ENCODE data around the gene UBE2Q1. TPM values are rescaled to one million over a fixed set of nuclear protein-coding genes. Genes with fewer than 3 reads are reported as not detected.

The UBE2Q1 gene
- total and polyA plus RNA-seq, 4 donors = 8.2 to 22.0 (median 14.2) TPM

DNA sequence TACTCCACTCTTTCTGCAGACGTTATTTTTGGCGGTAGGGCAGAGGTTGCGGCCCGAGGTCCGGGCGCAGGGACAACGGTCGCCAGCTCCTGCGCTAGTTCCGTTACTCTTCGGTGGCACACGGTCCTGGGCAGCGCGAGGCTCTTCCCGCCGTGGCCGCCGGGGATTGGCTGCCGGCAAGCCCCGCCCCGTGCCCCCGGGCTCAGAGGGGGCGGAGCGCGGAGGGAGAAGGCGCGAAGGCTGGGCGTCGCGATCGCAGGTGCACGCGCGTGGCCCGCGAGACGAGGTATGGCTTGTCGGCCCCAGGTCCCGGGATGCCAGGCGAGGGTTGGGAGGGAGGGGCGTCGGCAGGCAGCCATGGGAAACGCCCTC is 55.7 kb downstream of the UBE2Q1 start (continued):
- TF ChIP-seq, protein P1, sequence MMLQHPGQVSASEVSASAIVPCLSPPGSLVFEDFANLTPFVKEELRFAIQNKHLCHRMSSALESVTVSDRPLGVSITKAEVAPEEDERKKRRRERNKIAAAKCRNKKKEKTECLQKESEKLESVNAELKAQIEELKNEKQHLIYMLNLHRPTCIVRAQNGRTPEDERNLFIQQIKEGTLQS (IDR thresholded peaks at IDR 0.05) = no peak
- no peak for TF ChIP-seq EGR1 (IDR thresholded peaks at IDR 0.05; ENCODE audit: low read depth in 2 of 2)

DNA sequence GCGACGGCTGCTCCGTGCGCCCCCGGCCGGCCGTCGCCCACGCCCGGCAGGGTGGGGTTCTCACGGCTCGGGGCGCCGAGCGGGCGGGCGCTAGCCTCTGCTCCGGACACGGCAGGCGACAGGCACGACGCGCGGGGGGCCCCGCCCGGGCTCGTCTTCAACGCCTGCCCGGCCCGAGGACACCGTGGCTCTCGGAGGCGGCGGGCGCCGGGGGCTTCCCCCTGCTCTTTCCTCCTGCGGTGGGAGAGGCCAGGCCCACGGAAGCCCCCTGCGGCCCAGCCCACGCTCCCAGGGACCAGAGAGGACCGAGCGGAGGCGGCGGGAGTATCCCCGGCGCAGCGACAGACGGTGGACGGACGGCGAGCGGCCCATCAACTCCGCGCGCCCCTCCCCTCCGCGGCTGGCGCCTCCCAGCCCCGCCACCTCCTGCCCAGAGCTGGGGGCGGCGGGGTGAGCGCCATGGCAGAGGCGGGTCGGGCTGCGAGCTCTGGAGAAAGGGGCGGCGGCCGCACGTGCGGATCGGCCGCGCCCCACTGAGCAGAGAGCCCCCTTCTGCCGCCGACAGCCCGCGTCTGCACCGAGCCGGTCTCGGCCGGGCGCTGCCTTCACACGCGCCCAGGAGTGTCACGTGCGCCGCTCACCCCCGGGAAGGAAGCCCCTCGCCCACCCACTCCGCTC is 56.3 kb downstream of the UBE2Q1 start, which contains the start of the genes SHE and TDRD10:
Gene SHE, minus strand, starts transcription at position 347 of the 678 bp plus-strand sequence. CDS start 386 bp downstream, outside the sequence.
Gene TDRD10, plus strand, starts transcription at position 154 of the 678 bp plus-strand sequence. CDS start 4,685 bp downstream, outside the sequence.
- H3K36me3 ChIP-seq (ENCODE audit: control insufficient read depth in 4 of 4, insufficient read depth in 3 of 4, low read depth in 1 of 4, low read length in 3 of 4) = peaks cover 0 to 2% (median 0%) of the 10 kb centered on the region in 4 donors
- peaks cover 0 to 2% (median 0%) of the 10 kb centered on the region in 4 donors for H3K9me3 ChIP-seq (ENCODE audit: control insufficient read depth in 4 of 4, low read length in 3 of 4)
- H3K27ac ChIP-seq (ENCODE audit: low read depth in 1 of 2, low read length in 2 of 2) = peak within 1 kb of the TSS in 1 of 2 donors; percentile 36
- peak within 1 kb of the TSS; percentile 49 to 71 (median 67) for H3K4me3 ChIP-seq (ENCODE audit: low read depth in 1 of 3, low read length in 3 of 3)
- peaks cover 4 to 12% (median 11%) of the 10 kb centered on the region in 4 donors for H3K4me1 ChIP-seq (ENCODE audit: control insufficient read depth in 4 of 4, insufficient read depth in 4 of 4, low read length in 3 of 4)
- no peaks in the 10 kb centered on the region for H3K27me3 ChIP-seq (ENCODE audit: control insufficient read depth in 4 of 4, insufficient read depth in 4 of 4, low read length in 3 of 4)
- H3K9ac ChIP-seq (ENCODE audit: low read depth in 1 of 2, low read length in 2 of 2) = no peak within 1 kb of the TSS
- TF ChIP-seq FOXA1 (IDR thresholded peaks at IDR 0.05) = no peak
- no peak for TF ChIP-seq HNF4G (IDR thresholded peaks at IDR 0.05)
- no peak for TF ChIP-seq TAF1 (conservative IDR thresholded peaks at IDR 0.05)
- TF ChIP-seq JUND (IDR thresholded peaks at IDR 0.05) = no peak
- no peak for TF ChIP-seq GABPA (IDR thresholded peaks at IDR 0.05 in 1 of 2, conservative IDR thresholded peaks at IDR 0.05 in 1 of 2)
- TF ChIP-seq YY1 (IDR thresholded peaks at IDR 0.05) = no peak
- TF ChIP-seq, protein P1 (IDR thresholded peaks at IDR 0.05) = no peak
- no peak for TF ChIP-seq FOXA2 (IDR thresholded peaks at IDR 0.05)
- TF ChIP-seq RXRA (IDR thresholded peaks at IDR 0.05) = no peak
- TF ChIP-seq, protein P2, sequence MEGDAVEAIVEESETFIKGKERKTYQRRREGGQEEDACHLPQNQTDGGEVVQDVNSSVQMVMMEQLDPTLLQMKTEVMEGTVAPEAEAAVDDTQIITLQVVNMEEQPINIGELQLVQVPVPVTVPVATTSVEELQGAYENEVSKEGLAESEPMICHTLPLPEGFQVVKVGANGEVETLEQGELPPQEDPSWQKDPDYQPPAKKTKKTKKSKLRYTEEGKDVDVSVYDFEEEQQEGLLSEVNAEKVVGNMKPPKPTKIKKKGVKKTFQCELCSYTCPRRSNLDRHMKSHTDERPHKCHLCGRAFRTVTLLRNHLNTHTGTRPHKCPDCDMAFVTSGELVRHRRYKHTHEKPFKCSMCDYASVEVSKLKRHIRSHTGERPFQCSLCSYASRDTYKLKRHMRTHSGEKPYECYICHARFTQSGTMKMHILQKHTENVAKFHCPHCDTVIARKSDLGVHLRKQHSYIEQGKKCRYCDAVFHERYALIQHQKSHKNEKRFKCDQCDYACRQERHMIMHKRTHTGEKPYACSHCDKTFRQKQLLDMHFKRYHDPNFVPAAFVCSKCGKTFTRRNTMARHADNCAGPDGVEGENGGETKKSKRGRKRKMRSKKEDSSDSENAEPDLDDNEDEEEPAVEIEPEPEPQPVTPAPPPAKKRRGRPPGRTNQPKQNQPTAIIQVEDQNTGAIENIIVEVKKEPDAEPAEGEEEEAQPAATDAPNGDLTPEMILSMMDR (IDR thresholded peaks at IDR 0.05; ENCODE audit: low read depth, low read length, missing input control) = no peak
- no peak for TF ChIP-seq SP1 (IDR thresholded peaks at IDR 0.05)
- TF ChIP-seq, protein P3, sequence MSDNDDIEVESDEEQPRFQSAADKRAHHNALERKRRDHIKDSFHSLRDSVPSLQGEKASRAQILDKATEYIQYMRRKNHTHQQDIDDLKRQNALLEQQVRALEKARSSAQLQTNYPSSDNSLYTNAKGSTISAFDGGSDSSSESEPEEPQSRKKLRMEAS (IDR thresholded peaks at IDR 0.05) = no peak
- TF ChIP-seq HNF4A (conservative IDR thresholded peaks at IDR 0.05) = no peak
- 11% methylated on average over 90 of the region's 90 CpGs for WGBS
- peak; percentile 41 for DNase-seq (ENCODE audit: low spot score)

DNA sequence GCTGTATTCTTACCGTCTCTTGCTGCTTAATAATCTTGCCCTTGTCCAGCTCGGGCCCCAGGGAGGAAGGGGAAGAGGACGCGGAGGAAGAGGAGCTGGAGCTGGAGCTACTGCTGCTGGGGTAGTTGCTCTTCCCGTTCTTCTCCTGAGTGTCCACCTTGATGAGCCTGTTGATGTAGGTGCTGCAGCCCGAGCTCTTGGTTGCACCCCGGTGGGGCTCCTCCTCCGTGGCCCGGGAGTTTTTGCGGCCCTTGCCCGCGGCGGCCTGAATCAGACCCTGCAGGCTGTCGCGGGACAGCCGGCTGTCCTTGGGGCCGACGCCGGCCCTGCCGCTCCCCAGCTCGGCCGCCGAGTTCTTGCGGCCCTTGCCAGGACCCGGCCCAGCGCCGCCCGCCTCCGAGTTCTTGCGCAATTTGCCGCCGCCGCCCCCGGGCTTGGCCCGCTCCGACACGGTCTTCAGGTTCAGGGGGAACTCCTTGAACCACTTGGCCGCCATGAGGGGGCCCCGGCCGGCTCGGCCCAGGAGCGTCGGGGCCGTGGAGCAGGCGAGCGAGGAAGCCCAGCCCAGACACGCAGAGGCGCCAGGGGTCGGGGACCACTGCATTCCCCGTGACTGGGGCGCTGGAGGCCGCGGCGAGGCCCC is 56.9 kb downstream of the UBE2Q1 start:
- peaks cover 6 to 16% (median 13%) of the 10 kb centered on the region in 4 donors for H3K4me1 ChIP-seq (ENCODE audit: control insufficient read depth in 4 of 4, insufficient read depth in 4 of 4, low read length in 3 of 4)
- WGBS = 7% methylated on average over 54 of the region's 54 CpGs
- no peaks in the 10 kb centered on the region for H3K27me3 ChIP-seq (ENCODE audit: control insufficient read depth in 4 of 4, insufficient read depth in 4 of 4, low read length in 3 of 4)
- no peak overlapping the region for H3K9ac ChIP-seq (ENCODE audit: low read depth in 1 of 2, low read length in 2 of 2)
- H3K36me3 ChIP-seq (ENCODE audit: control insufficient read depth in 4 of 4, insufficient read depth in 3 of 4, low read depth in 1 of 4, low read length in 3 of 4) = peaks cover 0 to 2% (median 0%) of the 10 kb centered on the region in 4 donors
- H3K4me3 ChIP-seq (ENCODE audit: low read depth in 1 of 3, low read length in 3 of 3) = peak overlapping the region; percentile 49 to 71 (median 67)
- no peak for DNase-seq (ENCODE audit: low spot score)
- H3K9me3 ChIP-seq (ENCODE audit: control insufficient read depth in 4 of 4, low read length in 3 of 4) = peaks cover 0 to 2% (median 0%) of the 10 kb centered on the region in 4 donors
- peak overlapping the region in 1 of 2 donors; percentile 36 for H3K27ac ChIP-seq (ENCODE audit: low read depth in 1 of 2, low read length in 2 of 2)
- TF ChIP-seq, protein P3 (IDR thresholded peaks at IDR 0.05) = no peak
- TF ChIP-seq JUND (IDR thresholded peaks at IDR 0.05) = no peak
- no peak for TF ChIP-seq EGR1 (IDR thresholded peaks at IDR 0.05; ENCODE audit: low read depth in 2 of 2)
- TF ChIP-seq FOXA2 (IDR thresholded peaks at IDR 0.05) = no peak
- TF ChIP-seq TAF1 (conservative IDR thresholded peaks at IDR 0.05) = no peak
- no peak for TF ChIP-seq SP1 (IDR thresholded peaks at IDR 0.05)
- TF ChIP-seq HNF4A (conservative IDR thresholded peaks at IDR 0.05) = no peak
- TF ChIP-seq YY1 (IDR thresholded peaks at IDR 0.05) = no peak
- no peak for TF ChIP-seq RXRA (IDR thresholded peaks at IDR 0.05)
- TF ChIP-seq, protein P1 (IDR thresholded peaks at IDR 0.05) = no peak
- no peak for TF ChIP-seq HNF4G (IDR thresholded peaks at IDR 0.05)
- no peak for TF ChIP-seq FOXA1 (IDR thresholded peaks at IDR 0.05)
- no peak for TF ChIP-seq RAD21 (IDR thresholded peaks at IDR 0.05)
- TF ChIP-seq, protein P4, sequence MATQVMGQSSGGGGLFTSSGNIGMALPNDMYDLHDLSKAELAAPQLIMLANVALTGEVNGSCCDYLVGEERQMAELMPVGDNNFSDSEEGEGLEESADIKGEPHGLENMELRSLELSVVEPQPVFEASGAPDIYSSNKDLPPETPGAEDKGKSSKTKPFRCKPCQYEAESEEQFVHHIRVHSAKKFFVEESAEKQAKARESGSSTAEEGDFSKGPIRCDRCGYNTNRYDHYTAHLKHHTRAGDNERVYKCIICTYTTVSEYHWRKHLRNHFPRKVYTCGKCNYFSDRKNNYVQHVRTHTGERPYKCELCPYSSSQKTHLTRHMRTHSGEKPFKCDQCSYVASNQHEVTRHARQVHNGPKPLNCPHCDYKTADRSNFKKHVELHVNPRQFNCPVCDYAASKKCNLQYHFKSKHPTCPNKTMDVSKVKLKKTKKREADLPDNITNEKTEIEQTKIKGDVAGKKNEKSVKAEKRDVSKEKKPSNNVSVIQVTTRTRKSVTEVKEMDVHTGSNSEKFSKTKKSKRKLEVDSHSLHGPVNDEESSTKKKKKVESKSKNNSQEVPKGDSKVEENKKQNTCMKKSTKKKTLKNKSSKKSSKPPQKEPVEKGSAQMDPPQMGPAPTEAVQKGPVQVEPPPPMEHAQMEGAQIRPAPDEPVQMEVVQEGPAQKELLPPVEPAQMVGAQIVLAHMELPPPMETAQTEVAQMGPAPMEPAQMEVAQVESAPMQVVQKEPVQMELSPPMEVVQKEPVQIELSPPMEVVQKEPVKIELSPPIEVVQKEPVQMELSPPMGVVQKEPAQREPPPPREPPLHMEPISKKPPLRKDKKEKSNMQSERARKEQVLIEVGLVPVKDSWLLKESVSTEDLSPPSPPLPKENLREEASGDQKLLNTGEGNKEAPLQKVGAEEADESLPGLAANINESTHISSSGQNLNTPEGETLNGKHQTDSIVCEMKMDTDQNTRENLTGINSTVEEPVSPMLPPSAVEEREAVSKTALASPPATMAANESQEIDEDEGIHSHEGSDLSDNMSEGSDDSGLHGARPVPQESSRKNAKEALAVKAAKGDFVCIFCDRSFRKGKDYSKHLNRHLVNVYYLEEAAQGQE (IDR thresholded peaks at IDR 0.05) = no peak
- TF ChIP-seq, protein P5, sequence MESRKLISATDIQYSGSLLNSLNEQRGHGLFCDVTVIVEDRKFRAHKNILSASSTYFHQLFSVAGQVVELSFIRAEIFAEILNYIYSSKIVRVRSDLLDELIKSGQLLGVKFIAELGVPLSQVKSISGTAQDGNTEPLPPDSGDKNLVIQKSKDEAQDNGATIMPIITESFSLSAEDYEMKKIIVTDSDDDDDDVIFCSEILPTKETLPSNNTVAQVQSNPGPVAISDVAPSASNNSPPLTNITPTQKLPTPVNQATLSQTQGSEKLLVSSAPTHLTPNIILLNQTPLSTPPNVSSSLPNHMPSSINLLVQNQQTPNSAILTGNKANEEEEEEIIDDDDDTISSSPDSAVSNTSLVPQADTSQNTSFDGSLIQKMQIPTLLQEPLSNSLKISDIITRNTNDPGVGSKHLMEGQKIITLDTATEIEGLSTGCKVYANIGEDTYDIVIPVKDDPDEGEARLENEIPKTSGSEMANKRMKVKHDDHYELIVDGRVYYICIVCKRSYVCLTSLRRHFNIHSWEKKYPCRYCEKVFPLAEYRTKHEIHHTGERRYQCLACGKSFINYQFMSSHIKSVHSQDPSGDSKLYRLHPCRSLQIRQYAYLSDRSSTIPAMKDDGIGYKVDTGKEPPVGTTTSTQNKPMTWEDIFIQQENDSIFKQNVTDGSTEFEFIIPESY (IDR thresholded peaks at IDR 0.05) = no peak
